ENCODE results near the gene VN1R5.

Gene VN1R5

DNA sequence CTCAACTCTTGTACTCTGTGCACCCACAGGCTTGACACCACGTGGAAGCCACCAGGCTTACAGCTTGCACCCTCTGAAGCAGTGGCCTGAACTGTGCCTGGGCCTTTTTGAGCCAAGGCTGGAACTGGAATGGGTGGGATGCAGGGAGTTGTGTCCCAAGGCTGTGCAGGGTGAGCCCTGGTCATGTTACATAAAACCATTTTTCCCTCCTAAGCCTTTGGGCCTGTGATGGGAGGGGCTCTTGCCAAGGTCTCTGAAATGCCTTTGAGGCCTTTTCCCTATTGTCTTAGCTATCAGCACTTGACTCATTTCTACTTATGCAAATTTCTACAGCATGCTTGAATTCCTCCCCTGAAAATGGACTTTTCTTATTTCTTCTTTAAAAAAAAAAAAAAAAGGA is 14.1 kb downstream of the VN1R5 start:
- Histone ChIP-seq H3K27me3 (replicated peaks in 2 of 5; ENCODE audit: control insufficient read depth in 4 of 5, insufficient read depth in 5 of 5, low read length in 4 of 5) (no peaks in the 10 kb centered on the region), H3K4me1 (ENCODE audit: control extremely low read depth in 1 of 4, control insufficient read depth in 4 of 4, insufficient read depth in 4 of 4, low read length in 3 of 4) (peaks cover 0 to 4% (median 0%) of the 10 kb centered on the region in 4 experiments), H3K36me3 (ENCODE audit: control insufficient read depth in 4 of 4, insufficient read depth in 4 of 4, low read length in 3 of 4) (no peaks in the 10 kb centered on the region), H3K27ac (ENCODE audit: insufficient read depth in 1 of 2, low read depth in 1 of 2, low read length in 2 of 2, poor library complexity in 1 of 2, severe bottlenecking in 2 of 2) (no peak overlapping the region), H3K4me3 (ENCODE audit: control insufficient read depth in 1 of 7, extremely low read depth in 1 of 7, insufficient read depth in 4 of 7, low read depth in 2 of 7, low read length in 6 of 7) (no peak overlapping the region), H3K9me3 (ENCODE audit: control extremely low read depth in 1 of 5, control insufficient read depth in 4 of 5, insufficient read depth in 2 of 5, low read depth in 1 of 5, low read length in 4 of 5) (peaks cover 0 to 22% (median 3%) of the 10 kb centered on the region in 5 experiments)
- ChIA-PET CTCF (interaction anchor here (0.5 kb wide), 1 partner anchor 308 kb away, joined by 3 read pairs; no protein-coding TSS in a partner anchor), POLR2A (no interaction called here)
- 86% methylated on average over 1 of the region's 1 CpG for WGBS (ENCODE audit: insufficient coverage)
- DNase-seq = no peak

DNA sequence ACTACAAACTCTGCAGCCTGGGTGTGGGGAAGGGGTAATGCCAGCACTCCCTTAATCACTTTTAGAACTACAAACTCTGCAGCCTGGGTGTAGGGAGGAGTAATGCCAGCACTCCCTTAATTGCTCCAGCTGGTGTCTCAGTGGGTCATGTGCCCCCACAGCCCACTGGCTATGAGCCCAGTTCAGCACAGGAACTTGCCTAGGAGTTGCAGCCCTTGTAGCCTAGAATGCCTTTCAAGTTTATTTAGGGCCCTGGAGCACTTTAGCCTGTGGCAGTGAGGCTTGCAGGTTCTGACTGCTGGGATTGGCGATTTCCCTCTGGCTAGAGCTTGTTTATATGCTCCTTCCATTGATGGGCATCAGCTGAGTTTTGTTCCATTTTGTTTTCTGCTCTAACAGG is 17.1 kb downstream of the VN1R5 start:
- DNase-seq = peak in 1 of 3 donors; percentile 22
- Histone ChIP-seq H3K27me3 (replicated peaks in 2 of 5; ENCODE audit: control insufficient read depth in 4 of 5, insufficient read depth in 5 of 5, low read length in 4 of 5) (no peaks in the 10 kb centered on the region), H3K4me1 (ENCODE audit: control extremely low read depth in 1 of 4, control insufficient read depth in 4 of 4, insufficient read depth in 4 of 4, low read length in 3 of 4) (peaks cover 0 to 4% (median 0%) of the 10 kb centered on the region in 4 experiments), H3K27ac (ENCODE audit: insufficient read depth in 1 of 2, low read depth in 1 of 2, low read length in 2 of 2, poor library complexity in 1 of 2, severe bottlenecking in 2 of 2) (no peak overlapping the region), H3K4me3 (ENCODE audit: control insufficient read depth in 1 of 7, extremely low read depth in 1 of 7, insufficient read depth in 4 of 7, low read depth in 2 of 7, low read length in 6 of 7) (no peak overlapping the region), H3K9me3 (ENCODE audit: control extremely low read depth in 1 of 5, control insufficient read depth in 4 of 5, insufficient read depth in 2 of 5, low read depth in 1 of 5, low read length in 4 of 5) (peaks cover 0 to 20% (median 3%) of the 10 kb centered on the region in 5 experiments), H3K36me3 (ENCODE audit: control insufficient read depth in 4 of 4, insufficient read depth in 4 of 4, low read length in 3 of 4) (no peaks in the 10 kb centered on the region)
- ChIA-PET POLR2A (interaction anchor here (0.5 kb wide), 1 partner anchor 13 kb away, joined by 8 read pairs; no protein-coding TSS in a partner anchor), CTCF (no interaction called here)
- 100% methylated on average over 1 of the region's 1 CpG for WGBS (ENCODE audit: insufficient coverage)

DNA sequence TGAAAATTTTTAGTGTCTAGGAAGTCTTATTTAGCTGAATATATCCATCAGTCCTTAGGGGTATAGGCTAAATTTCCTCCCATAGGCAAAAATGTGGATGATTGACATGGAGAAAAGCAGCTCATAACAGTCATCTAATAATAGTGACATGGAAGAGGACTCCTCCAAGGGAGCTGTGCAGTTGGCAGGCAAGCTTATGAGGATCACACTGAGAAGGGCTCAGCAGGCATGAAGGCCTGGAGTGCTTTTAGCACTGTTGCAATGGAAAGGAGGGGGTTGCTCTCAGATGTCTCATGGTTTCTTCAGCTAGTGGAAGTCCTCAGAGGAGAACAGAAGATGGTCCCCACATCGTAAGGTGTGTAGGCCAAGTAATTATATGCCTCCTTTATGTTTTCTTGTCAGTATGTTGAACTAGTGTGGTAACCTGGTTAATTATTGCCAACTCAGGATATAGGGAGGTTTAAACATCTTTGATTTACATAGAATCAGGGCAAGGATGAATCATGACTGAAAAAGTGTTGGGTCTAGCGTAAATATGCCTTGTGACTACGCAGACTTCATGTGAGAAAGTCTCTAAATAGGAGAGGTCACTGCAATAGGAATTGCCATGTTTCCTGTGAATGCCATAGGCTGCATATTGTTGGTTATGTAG is 18.9 kb downstream of the VN1R5 start:
- H3K9me3 ChIP-seq (ENCODE audit: control extremely low read depth in 1 of 5, control insufficient read depth in 4 of 5, insufficient read depth in 2 of 5, low read depth in 1 of 5, low read length in 4 of 5) = peaks cover 0 to 15% (median 3%) of the 10 kb centered on the region in 5 experiments
- H3K27me3 ChIP-seq (replicated peaks in 2 of 5; ENCODE audit: control insufficient read depth in 4 of 5, insufficient read depth in 5 of 5, low read length in 4 of 5) = no peaks in the 10 kb centered on the region
- H3K36me3 ChIP-seq (ENCODE audit: control insufficient read depth in 4 of 4, insufficient read depth in 4 of 4, low read length in 3 of 4) = no peaks in the 10 kb centered on the region
- H3K27ac ChIP-seq (ENCODE audit: insufficient read depth in 1 of 2, low read depth in 1 of 2, low read length in 2 of 2, poor library complexity in 1 of 2, severe bottlenecking in 2 of 2) = no peak overlapping the region
- no peak overlapping the region for H3K4me3 ChIP-seq (ENCODE audit: control insufficient read depth in 1 of 7, extremely low read depth in 1 of 7, insufficient read depth in 4 of 7, low read depth in 2 of 7, low read length in 6 of 7)
- WGBS (ENCODE audit: insufficient coverage) = 92% methylated on average over 2 of the region's 3 CpGs
- H3K4me1 ChIP-seq (ENCODE audit: control extremely low read depth in 1 of 4, control insufficient read depth in 4 of 4, insufficient read depth in 4 of 4, low read length in 3 of 4) = peaks cover 0 to 4% (median 0%) of the 10 kb centered on the region in 4 experiments
- POLR2A ChIA-PET = no interaction called here
- CTCF ChIA-PET = interaction anchor here (1.3 kb wide), 1 partner anchor 196 kb away, joined by 3 read pairs; the partner anchor contains the start of gene ZNF670
- DNase-seq = no peak

DNA sequence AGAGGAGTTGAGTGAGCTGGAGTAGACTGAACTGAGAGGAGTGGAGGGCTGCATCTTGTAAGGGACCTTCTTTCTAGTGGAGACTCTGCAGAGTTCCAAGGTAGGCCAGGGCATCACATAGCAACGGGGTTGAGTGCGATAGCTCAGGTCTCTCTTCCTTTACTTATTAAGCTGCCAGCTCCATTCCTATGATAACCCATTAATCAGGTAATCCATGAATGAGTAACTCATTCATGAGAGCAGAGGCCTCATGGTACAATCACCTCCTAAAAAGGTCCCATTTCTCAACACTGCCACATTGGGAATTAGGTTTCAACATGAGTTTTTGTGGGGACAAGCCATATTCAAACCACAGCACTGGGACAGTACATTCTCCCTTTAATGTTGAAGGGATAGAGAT is 21.3 kb downstream of the VN1R5 start:
- no peak overlapping the region for H3K27ac ChIP-seq (ENCODE audit: insufficient read depth in 1 of 2, low read depth in 1 of 2, low read length in 2 of 2, poor library complexity in 1 of 2, severe bottlenecking in 2 of 2)
- H3K4me1 ChIP-seq (ENCODE audit: control extremely low read depth in 1 of 4, control insufficient read depth in 4 of 4, insufficient read depth in 4 of 4, low read length in 3 of 4) = peaks cover 0 to 4% (median 0%) of the 10 kb centered on the region in 4 experiments
- WGBS (ENCODE audit: insufficient coverage) = 86% methylated on average over 2 of the region's 2 CpGs
- no peak overlapping the region for H3K4me3 ChIP-seq (ENCODE audit: control insufficient read depth in 1 of 7, extremely low read depth in 1 of 7, insufficient read depth in 4 of 7, low read depth in 2 of 7, low read length in 6 of 7)
- H3K27me3 ChIP-seq (replicated peaks in 2 of 5; ENCODE audit: control insufficient read depth in 4 of 5, insufficient read depth in 5 of 5, low read length in 4 of 5) = no peaks in the 10 kb centered on the region
- ChIA-PET CTCF (no interaction called here), POLR2A (no interaction called here)
- no peaks in the 10 kb centered on the region for H3K36me3 ChIP-seq (ENCODE audit: control insufficient read depth in 4 of 4, insufficient read depth in 4 of 4, low read length in 3 of 4)
- no peak for DNase-seq
- no peaks in the 10 kb centered on the region for H3K9me3 ChIP-seq (ENCODE audit: control extremely low read depth in 1 of 5, control insufficient read depth in 4 of 5, insufficient read depth in 2 of 5, low read depth in 1 of 5, low read length in 4 of 5)

DNA sequence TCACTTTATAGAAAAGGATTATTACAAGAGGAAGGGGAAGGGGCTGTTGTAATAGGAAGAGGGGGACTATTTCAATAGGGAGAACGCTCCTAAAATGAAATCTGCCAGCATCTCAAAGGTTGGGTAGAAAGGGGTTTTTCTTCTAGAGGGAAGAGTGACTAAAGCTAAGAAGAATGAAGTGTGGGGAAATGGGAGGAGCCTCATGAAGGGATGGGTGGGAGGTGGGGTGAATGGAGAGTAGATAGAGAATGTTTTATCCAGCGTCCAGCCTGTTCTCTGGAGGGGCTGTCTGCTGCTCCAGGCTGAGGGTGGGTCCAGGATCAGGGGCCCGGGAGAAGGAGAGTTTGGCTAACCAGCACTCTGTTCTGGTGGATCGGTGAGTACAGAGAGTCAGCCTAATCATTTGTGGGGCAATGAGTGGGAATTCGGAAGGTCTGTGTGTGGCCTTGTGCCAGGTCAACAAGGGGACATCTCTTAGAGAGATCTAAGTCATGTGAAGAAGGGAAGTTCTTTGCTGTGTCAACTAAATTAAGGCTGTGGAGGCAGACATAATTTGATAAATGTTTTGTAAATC is 25.2 kb downstream of the VN1R5 start:
- Histone ChIP-seq H3K27me3 (replicated peaks in 2 of 5; ENCODE audit: control insufficient read depth in 4 of 5, insufficient read depth in 5 of 5, low read length in 4 of 5) (no peaks in the 10 kb centered on the region), H3K36me3 (ENCODE audit: control insufficient read depth in 4 of 4, insufficient read depth in 4 of 4, low read length in 3 of 4) (peaks cover 0 to 2% (median 0%) of the 10 kb centered on the region in 4 experiments), H3K4me1 (ENCODE audit: control extremely low read depth in 1 of 4, control insufficient read depth in 4 of 4, insufficient read depth in 4 of 4, low read length in 3 of 4) (no peaks in the 10 kb centered on the region), H3K4me3 (ENCODE audit: control insufficient read depth in 1 of 7, extremely low read depth in 1 of 7, insufficient read depth in 4 of 7, low read depth in 2 of 7, low read length in 6 of 7) (no peak overlapping the region), H3K27ac (ENCODE audit: insufficient read depth in 1 of 2, low read depth in 1 of 2, low read length in 2 of 2, poor library complexity in 1 of 2, severe bottlenecking in 2 of 2) (no peak overlapping the region), H3K9me3 (ENCODE audit: control extremely low read depth in 1 of 5, control insufficient read depth in 4 of 5, insufficient read depth in 2 of 5, low read depth in 1 of 5, low read length in 4 of 5) (peaks cover 0 to 5% (median 4%) of the 10 kb centered on the region in 5 experiments)
- no peak for DNase-seq
- WGBS (ENCODE audit: insufficient coverage) = 85% methylated on average over 5 of the region's 5 CpGs
- POLR2A ChIA-PET = no interaction called here
- CTCF ChIA-PET = no interaction called here

DNA sequence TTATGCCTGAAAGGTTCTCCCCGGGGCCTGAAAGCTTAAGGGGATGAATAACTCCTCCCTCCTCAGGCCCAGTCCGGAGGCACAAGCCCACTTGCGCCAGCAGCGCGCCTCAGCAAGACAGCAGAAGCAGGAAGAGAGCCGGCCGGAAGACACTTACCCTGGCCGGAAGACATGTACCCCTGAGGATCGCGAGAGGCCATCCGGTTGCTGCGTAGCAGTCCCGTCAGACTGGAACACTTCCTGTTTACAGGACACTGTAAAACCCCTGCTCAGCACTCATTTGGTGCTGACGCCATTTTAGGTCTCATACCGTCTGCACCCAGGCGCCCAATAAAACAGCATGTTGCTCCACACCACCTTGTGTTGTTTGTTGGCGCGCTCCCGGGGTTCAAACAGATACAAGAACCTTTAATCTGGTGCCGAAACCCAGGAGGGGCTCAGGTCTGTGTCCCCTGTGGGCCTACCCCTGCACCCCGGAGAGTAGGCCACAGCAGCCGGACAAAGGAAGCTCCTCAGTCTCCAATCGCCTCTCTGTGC is 30.3 kb downstream of the VN1R5 start:
- DNase-seq = no peak
- Histone ChIP-seq H3K36me3 (ENCODE audit: control insufficient read depth in 4 of 4, insufficient read depth in 4 of 4, low read length in 3 of 4) (peaks cover 0 to 9% (median 4%) of the 10 kb centered on the region in 4 experiments), H3K4me1 (ENCODE audit: control extremely low read depth in 1 of 4, control insufficient read depth in 4 of 4, insufficient read depth in 4 of 4, low read length in 3 of 4) (no peaks in the 10 kb centered on the region), H3K27ac (ENCODE audit: insufficient read depth in 1 of 2, low read depth in 1 of 2, low read length in 2 of 2, poor library complexity in 1 of 2, severe bottlenecking in 2 of 2) (no peak overlapping the region), H3K4me3 (ENCODE audit: control insufficient read depth in 1 of 7, extremely low read depth in 1 of 7, insufficient read depth in 4 of 7, low read depth in 2 of 7, low read length in 6 of 7) (no peak overlapping the region), H3K27me3 (replicated peaks in 2 of 5; ENCODE audit: control insufficient read depth in 4 of 5, insufficient read depth in 5 of 5, low read length in 4 of 5) (no peaks in the 10 kb centered on the region), H3K9me3 (ENCODE audit: control extremely low read depth in 1 of 5, control insufficient read depth in 4 of 5, insufficient read depth in 2 of 5, low read depth in 1 of 5, low read length in 4 of 5) (peaks cover 0 to 18% (median 12%) of the 10 kb centered on the region in 5 experiments)
- CTCF ChIA-PET = no interaction called here
- POLR2A ChIA-PET = no interaction called here
- WGBS (ENCODE audit: insufficient coverage) = 97% methylated on average over 22 of the region's 23 CpGs

DNA sequence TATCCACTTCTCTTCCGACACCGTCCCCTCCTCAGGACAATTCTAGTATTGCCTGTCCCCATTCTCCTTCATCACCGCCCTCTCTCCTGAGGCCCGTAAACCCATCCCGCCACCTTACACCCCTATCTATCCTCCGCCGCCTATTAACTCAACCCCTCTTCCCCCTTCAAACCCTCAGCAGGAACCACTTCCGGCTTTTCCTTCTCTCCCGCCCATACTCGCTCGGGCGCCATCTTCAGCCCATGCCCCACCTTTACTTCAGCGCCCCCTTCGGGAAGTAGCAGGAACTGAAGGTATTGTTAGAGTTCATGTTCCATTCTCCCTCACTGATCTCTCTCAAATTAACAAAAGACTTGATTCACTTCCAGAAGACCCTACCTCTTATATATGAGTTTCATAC is 31.6 kb downstream of the VN1R5 start:
- no peaks in the 10 kb centered on the region for H3K27me3 ChIP-seq (replicated peaks in 2 of 5; ENCODE audit: control insufficient read depth in 4 of 5, insufficient read depth in 5 of 5, low read length in 4 of 5)
- no peak for DNase-seq
- 94% methylated on average over 11 of the region's 14 CpGs for WGBS (ENCODE audit: insufficient coverage)
- no peaks in the 10 kb centered on the region for H3K4me1 ChIP-seq (ENCODE audit: control extremely low read depth in 1 of 4, control insufficient read depth in 4 of 4, insufficient read depth in 4 of 4, low read length in 3 of 4)
- H3K9me3 ChIP-seq (ENCODE audit: control extremely low read depth in 1 of 5, control insufficient read depth in 4 of 5, insufficient read depth in 2 of 5, low read depth in 1 of 5, low read length in 4 of 5) = peaks cover 0 to 18% (median 12%) of the 10 kb centered on the region in 5 experiments
- no peak overlapping the region for H3K4me3 ChIP-seq (ENCODE audit: control insufficient read depth in 1 of 7, extremely low read depth in 1 of 7, insufficient read depth in 4 of 7, low read depth in 2 of 7, low read length in 6 of 7)
- POLR2A ChIA-PET = no interaction called here
- CTCF ChIA-PET = no interaction called here
- H3K27ac ChIP-seq (ENCODE audit: insufficient read depth in 1 of 2, low read depth in 1 of 2, low read length in 2 of 2, poor library complexity in 1 of 2, severe bottlenecking in 2 of 2) = no peak overlapping the region
- H3K36me3 ChIP-seq (ENCODE audit: control insufficient read depth in 4 of 4, insufficient read depth in 4 of 4, low read length in 3 of 4) = peaks cover 0 to 9% (median 4%) of the 10 kb centered on the region in 4 experiments

Data from common myeloid progenitor, CD34-positive (primary cell).